HG03575 (cell line): ENCODE results near the gene ANKRD9.
"Not testable (repeated sequence)": the region's sequence is repeated elsewhere in the genome, so short reads cannot be mapped to it uniquely, and the experiment has no call there.

ENCODE experiments used
- ATAC-seq: cut with Tn5 transposase; IDR thresholded peaks from one replicate; pipeline ENCODE4 v1.9.1; 2021; ENCODE audit not compliant: unreplicated experiment, insufficient number of reproducible peaks, low FRiP score; ENCODE audit errors: extremely low read depth

ANKRD9 gene

DNA sequence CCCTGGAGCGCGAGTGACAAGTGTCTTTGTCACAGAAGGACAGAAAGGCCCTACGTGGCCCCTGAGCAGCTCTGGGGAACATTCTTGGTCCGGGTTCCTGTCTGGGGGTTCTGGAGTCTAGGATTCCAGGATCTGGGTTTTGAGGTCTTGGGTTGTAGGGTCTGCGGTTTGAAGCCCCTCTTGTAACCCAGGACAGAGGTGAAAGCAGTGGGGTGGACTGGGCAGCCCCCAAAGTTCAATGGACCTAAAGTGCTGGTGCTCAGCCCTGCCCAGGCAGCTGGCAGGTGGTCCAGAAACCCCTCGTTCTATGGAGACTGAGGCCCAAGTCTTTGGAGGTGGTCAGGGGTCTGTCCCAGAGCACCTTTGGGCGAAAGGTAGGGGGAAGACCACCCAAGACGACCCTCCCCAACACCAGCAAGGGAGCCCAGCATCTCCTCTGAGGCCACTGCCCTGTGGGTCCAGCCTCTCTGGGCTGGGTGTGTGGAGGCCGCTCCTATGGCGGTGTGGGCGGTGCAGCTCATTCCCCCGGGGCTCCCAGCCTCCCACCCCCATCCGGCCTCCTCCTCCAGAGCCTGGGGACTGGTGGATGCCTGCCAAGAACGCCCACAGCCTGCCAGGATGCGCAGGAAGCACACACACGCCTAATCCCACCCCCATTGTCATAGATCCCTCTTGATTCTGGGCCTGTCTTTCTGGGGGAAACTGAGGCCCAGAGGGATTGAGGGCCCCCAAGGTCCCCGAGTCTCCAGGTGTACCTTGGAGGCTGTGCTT, 30.2 kb upstream of the ANKRD9 start:
- ATAC-seq: no peak

- ATAC-seq: no peak
These were observed 29.3 kb upstream of the ANKRD9 start for GRCh38 chr14:102538602-102539543.

- ATAC-seq: no peak
These were observed 28.5 kb upstream of the ANKRD9 start for GRCh38 chr14:102537981-102538601.

- ATAC-seq: no peak
These were observed 22.7 kb upstream of the ANKRD9 start for GRCh38 chr14:102532204-102532658.

DNA sequence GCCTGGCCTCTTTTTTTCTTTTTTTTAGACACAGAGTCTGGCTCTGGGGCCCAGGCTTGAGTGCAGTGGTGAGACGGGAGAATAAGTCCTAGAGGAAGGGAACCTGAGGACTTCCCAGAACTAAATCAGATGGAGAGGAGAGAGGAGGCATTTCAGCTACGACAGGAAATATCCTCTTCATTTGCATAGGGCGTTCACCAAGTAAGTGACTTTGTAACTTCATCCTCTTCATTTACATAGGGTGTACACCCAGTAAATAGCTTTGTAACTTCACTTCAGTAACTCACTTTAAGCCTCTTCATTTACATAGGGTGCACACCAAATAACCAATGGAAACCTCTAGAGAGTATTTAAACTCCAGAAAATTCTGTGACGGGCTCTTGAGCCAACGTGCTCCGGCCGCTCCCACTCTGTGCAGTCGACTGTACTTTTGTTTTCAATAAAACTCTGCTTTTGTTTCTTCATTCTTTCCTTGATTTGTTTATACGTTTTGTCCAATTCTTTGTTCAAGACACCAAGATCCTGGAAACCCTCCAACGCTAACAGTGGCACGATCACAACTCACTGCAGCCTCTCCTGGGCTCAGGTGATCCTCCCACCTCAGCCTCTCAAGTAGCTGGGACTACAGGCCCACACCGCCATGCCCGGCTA, 21.4 kb upstream of the ANKRD9 start:
- no peak for ATAC-seq

DNA sequence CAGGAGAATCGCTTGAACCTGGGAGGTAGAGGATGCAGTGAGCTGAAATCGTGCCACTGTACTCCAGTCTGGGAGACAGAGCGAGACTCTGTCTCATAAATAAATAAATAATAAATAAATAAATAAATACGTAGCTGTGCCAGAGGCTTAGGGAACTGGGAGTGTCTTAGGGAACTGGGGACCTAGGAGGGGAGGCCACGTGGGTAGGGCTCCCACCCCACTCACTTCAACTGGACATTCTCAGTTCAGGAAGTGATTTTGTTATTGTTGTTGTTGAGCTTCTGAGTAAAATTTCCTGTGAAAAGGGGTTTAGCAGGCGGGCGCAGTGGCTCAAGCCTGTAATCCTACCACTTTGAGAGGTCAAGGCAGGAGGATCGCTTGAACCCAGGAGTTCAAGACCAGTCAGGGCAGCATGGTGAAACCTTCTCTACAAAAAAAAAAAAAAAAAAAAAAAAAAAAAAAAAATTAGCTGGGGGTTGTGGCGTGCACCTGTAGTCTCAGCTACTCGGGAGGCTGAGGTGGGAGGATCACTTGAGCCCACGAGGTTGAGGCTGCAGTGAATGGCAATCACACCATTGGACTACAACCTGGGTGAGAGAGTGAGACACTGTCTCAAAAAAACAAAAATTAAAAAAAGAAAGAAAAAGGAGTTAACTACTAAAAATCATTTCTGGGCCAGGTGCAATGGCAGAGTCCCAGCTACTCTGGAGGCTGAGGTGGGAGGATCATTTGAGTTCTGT, 19.0 kb upstream of the ANKRD9 start:
- ATAC-seq: no peak

DNA sequence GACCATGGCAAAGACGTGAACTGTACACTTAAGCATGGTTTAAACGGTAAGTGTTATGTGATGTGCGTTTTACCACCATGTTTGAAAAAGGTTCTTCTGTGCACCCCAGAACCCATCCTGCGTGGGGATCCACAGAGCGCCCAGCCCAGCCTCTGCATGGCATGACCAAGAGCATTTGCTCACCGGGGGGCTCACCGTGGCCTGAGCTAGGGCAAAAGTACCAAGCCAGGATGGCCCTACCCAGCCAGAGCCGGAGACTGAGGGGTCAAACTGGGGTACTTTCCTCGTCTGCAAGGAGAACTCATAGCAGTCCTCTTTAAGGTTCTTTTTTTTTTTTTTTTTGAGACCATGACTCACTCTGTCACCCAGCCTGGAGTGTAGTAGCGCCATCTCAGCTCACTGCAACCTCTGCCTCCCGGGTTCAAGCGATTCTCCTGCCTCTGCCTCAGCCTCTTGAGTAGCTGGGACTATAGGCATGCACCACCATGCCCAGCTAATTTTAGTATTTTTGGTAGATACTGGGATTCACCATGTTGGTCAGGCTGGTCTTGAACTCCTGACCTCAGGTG, 16.4 kb upstream of the ANKRD9 start:
- no peak for ATAC-seq

- peak; percentile 10 for ATAC-seq
These were observed 15.8 kb upstream of the ANKRD9 start for GRCh38 chr14:102525219-102525928.

DNA sequence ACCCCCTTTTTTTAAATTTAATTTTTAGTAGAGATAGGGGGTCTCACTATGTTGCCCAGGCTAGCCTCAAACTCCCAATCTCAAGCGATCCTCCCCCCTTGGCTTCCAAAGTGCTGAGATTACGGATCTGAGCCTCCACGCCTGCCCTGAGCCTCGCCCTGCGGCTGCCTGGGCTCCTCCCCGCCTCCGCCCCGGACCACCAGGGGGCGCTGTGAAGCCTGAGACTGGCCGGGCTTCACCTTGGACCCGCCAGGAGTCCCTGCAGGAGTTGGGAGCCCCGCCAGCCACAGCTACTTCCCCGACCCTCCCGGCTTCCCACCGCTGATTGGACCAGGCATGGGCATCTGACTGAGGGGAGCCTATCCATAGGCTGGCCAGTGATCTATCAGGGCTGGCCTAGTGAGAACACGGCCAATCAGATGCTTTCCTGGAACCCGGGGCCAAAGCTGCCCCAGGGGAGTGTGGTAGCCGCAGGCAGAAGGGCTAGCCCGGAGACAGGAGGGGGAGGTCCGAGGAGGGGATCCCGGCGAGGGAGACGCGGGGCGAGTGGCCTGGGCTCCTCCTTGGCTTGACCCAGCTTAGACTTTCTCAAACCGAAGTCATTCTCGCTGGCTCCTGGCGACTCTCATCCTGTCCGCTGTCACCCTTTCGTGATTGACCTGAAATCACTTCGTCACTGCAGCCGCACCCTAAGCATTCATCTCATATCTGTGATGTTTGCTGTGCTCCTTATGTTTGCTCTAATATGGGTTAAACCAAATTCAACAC, 15.1 kb upstream of the ANKRD9 start:
- ATAC-seq: peak; percentile 92

DNA sequence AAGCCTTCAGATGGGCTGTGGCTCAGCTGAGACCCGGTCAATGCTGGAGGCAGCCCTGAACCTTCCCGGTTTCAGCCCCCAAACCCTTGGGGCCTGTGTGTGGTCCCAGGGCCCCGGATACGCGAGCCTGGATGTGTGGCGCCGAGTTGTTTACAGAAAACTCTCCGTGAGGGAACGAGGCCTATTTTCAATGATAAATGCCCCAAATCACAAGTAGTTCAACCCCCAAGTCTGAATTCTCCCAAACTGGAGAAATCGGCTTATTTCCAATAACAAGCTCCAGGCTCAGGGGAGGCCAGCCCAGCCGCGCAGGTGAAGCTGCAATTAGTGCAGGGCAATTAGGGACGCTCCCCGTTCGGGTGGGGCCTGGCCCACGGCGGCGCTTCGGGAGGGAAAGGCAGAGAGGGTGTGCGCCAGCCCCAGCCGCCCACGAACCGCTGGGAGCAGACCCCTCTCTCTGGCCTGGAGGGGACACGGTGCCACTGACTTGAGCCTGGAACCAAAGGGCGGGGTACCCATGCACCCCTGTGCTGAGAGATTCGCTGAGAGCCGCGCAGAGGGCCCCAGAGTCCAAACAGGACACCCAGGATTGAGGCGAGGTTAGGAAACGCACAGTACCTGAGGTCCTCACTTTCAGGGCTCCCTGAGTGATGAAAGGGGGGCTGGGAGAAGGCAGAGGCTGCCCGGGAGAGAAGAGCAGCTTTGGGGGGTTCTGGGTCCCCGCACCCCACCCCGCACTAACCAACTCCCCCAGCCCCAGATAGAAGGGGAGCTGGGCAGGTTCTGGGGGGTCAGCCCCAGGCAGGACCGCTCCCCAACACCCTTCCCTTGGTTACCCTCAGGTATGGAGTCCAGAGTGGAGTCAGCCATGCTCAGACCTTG, 14.2 kb upstream of the ANKRD9 start:
- ATAC-seq: no peak

DNA sequence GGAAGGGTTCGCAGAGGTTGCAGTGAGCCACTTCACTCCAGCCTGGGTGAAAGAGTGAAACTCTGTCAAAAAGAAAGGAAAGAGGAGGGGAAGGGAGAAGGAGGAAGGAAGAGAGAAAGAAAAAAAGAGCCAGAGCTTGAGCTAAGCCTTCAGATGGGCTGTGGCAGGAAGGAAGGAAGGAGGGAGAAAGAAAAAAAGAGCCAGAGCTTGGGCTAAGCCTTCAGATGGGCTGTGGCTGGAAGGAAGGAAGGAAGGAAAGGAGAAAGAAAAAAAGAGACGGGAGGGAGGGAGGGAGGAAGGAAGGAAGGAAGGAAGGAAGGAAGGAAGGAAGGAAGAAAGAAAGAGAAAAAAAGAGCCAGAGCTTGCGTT, 13.6 kb upstream of the ANKRD9 start:
- ATAC-seq: no peak

GRCh38 chr14:102519709-102520108, 10.1 kb upstream of the ANKRD9 start:
- not testable (repeated sequence) for ATAC-seq

- no peak for ATAC-seq
These were observed 8.6 kb upstream of the ANKRD9 start for GRCh38 chr14:102518063-102518648.

DNA sequence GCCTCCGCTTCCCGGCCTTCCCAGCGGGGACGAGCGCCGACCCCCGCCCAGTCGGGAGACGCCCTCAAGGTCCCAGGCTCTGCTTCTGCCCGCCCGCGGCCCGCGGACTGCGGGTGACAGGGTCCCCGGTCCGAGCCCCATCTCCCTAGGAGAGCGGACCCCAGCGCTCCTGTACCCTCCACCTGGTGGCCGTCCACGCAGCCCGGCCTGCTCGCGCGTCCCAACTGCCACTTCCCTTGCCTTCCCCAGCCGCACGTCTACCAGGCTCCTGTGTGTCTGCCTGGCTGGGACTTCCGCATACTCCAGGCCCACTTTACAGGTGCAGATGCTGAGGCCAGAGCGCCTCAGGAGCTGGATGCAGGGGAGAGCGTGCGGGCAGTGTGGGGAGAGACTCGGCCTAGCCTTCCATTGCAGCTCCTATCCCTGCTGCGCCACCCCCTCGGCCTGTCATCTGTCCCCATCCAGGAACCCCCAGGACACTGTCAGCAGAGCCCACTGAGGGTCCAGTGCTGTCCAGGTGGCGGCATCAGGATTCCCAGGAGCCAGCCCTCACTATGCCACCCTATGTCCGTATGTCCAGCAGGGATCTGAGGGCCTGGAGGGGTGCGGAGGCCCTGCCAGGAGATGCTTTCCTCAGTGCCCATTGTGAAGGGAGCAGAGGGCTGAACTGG, 8.0 kb upstream of the ANKRD9 start:
- ATAC-seq: no peak
